Brain pericyte (primary cell): ENCODE measurements around the gene PTBP1.

Experiments used
- DNase-seq: peaks from one replicate; pipeline ENCODE4 v3.0.0-alpha.2; 2012; ENCODE audit warnings: low read depth, low spot score

The PTBP1 gene

DNA sequence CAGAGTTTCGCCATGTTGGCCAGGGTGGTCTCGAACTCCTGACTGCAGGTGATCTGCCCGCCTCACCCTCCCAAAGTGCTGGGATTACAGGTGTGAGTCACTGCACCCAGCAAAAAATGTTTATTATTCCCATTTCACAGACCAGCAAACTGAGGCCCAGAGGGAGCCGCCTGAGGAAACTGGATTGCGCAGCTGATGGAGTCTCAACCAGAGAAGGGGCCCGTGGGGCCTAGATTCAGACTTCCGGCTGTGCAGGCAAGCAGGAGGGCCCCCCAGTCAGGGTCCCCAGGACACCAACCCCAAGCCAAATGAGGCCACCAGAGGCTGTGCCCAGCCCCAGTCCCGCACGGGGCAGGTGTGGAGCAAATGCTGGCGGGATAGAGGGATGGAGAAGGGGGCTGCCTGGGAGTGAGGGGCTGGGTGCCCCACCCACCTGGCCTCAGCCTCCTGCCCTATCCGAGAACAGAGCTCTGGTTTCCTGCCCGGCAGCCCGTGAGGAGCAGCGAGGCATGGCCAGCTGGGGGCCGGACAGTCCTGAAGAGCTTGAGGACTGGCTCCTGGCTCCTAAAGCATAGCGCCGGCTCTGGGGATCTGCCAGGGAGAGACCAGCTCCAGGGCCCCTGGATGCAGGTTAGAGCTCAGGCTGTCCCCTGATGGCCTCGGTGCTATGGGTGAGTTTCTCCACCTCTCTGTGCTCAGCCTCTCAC is 24.4 kb upstream of the PTBP1 start:
- DNase-seq, result no peak

DNA sequence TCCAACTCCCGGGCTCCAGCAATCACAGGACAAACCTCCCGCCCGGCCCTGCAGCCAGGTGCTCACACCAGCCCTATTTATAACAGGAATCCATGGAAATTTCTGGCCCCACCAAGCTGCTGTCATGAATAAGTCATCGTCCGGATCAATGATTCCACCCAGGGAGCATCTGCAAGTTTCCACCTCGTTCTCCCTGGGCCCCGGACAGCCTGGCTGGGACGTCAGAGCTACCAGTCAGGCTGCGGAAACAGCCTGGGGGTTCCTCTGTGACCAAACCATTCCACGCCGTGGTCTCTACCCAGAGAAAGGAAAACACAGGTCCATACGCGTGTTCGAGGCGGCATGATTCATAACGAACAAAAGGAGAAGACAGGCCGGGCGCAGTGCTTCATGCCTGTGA is 20.7 kb upstream of the PTBP1 start:
- DNase-seq, result no peak

DNA sequence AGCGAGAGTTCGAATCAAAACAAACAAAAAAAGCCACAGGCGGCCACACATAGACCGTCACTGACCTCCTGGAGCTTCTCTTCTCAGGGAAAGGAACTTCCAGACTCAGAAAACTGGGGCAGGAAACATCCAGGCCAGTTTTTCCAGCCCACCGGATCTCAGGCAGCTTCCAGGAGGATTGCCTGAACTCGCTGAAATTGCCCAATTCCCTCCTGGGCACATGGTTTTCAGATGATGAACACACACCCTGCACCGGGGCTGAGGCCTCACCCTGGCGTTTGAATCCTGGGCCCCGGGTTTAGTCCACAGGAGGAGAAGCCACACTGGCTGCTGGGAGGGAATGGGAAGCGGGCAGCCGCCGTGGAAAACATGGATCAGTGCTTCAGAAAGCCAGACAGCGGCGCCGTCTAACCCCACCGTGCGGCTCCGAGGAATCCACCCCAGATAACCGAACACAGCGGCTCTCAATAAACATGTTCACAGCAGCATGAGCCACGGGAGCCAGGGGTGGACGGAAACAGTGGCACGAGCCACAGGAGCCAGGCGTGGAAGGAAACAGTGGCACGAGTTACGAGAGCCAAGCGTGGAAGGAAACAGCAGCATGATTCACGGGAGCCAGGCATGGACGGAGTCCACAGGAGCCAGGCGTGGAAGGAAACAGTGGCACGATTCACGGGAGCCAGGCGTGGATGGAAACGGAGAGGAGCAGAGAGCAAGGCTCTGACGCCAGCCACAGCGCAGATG is 18.2 kb upstream of the PTBP1 start:
- DNase-seq, result peak; percentile 90

GRCh38 chr19:780935-781334 is 16.3 kb upstream of the PTBP1 start:
- no peak for DNase-seq

DNA sequence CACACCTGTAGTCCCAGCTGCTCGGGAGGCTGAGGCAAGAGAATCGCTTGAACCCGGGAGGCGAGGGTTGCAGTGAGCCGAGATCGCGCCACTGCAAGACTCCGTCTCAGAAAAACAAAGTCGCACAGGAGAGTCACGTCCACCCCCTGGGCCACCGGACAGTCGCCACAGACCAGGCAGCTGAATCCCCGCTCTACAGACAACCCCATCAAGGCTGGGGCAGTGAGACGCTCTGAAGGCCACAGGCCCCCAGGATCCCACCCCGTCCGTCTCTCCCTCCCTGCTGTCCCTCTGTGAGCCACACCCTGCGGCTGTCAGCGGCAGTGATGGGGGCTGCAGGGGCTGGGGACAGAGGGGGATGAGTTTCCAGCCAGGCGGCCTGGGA is 15.5 kb upstream of the PTBP1 start:
- DNase-seq, result no peak

GRCh38 chr19:782185-782877 is 14.9 kb upstream of the PTBP1 start:
- no peak for DNase-seq

DNA sequence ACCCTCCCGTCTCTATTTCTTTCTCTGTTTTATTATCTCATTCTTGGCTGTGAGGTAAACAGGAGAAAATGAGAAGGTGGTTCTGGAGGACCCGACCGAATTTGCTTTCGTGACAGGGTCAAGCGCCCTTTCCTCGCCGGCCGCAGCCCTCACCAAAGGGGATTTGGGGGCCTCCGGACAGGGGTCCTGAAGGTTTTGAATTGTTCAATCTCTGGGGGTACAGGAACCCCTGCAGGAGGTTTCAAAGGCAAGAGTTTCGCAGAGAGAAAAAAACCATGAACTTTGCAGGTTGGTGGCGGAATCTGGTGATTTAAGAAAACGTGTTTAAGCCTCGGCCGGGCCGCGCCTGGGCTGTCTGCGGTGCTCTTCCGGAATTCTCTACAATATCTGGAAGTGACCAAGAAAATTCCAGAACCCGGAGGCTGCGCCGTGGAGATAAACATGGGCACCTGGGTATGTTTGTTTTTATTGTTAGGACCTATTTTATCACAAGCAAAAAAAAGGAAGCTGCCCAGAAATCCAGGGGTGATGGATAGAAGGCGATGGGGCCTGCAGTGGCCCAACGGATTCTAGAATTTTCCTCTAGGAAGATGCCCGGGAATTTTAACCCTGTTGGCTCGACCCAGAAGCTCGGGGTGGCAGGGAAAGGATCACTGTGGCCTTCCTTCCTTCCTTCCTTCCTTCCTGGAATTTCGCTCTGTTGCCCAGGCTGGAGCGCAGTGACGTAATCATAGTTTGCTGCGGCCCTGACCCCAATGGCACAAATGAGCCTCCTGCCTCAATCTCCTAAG is 14.2 kb upstream of the PTBP1 start:
- no peak for DNase-seq

DNA sequence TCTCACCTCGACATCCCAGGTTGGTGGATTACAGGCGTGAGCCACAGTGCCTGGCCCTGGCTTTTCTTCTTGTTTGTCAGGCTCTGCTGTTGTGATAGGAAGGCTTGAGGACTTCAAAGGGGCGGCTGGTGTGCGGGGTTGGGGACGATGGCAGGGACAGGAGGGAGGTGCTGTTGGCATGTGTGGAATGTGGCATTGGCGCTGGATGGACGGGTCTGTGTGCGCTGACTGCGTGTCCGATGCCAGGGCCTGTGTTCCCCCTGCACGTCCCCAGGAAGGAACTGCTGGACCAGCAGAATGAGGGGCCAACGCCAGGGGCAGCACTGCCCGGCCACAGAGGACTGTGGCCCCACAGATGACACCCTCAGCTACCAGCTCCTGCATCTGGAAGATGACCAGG is 12.7 kb upstream of the PTBP1 start:
- DNase-seq, result no peak

DNA sequence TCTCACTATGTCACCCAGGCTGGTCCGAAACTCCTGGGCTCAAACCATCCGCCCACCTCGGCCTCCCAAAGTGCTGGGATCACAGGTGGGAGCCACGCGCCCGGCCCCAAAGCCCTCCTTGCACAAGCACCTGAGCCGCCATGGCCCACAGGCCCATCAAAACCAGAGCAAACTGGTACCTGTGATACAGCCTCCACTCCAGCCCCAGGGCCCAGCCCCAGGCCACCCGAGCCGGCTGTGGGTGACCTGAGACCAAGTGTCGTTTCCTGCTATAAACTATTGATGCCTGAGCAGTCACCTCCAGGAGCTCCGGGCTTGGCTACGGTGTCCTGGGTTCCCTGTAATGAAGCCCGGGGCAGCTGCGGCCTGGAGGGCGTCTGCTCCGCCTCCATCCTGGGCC is 9.7 kb upstream of the PTBP1 start:
- DNase-seq, result no peak

DNA sequence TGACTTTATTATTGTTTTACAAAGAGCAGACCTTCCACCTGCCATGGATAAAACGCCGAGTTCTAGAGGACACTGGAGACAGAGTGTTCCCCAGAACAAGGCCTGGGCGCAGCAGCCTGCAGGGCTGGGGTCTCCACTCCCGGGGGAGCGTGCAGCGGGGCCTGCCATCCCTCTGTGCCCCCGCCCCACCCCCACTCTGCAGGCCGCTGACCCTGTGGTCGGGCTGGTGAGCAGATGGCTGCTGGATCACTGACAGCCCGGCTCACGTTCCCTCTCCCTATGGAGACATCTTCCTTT is 8.6 kb upstream of the PTBP1 start:
- no peak for DNase-seq

DNA sequence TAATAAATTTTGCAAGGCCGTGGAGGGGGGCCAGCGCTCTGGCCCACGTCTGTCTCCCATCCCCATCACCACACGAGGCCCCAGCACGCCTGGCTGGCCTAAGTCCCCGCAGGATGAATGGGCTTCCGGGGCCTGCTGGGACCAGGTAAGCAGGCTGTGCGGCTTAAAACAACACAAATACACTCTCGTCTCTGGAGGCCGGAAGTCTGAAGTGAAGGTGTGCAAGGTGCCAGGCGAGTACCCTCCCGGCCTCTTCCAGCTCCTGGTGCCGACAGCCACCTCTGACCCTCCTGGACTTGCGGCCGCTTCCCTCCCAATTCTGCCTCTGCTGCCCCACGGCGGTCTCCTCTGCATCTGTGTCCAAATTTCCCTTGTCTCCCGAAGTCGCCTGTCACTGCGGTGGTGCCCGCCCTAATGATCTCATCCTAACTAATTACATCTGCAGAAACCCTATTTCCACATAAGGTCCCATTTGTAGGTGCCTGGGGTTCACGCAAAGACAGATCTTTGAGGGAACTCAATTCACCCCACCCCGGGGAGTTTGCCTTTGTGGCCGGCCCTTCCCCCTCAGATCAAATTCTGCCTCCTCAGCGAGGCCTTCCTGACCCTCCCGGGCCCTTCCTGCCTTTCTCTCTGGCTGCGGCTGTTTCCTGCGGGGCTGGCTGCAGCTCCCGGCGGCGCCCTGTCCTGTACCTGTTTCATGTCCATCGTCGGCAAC is 8.1 kb upstream of the PTBP1 start:
- DNase-seq, result no peak

- DNase-seq, result no peak
Observed at GRCh38 chr19:789701-790060, 7.6 kb upstream of the PTBP1 start.

DNA sequence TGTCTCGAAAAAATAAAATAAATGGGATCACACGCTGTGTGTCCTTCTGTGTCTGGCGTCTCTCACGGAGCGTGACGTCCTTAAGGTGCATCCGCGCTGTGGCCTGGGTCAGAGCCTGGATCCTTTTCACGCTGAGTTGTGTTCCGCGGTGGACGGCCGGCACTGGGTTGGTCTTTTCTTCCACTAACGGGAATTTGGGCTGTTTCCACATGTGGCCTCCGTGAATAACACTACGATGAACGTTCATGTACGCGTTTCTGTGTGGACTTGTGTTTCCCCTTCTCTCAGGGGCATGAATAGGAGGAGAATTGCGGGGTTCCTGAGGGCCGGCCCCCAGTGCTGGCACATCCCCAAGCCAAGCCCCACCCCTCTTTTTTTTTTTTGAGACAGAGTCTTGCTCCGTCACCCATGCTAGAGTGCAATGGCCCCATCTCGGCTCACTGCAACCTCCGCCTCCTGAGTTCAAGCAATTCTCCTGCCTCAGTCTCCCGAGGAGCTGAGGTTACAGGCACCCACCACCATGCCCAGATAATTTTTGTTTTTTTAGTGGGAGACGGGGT is 6.2 kb upstream of the PTBP1 start:
- no peak for DNase-seq

DNA sequence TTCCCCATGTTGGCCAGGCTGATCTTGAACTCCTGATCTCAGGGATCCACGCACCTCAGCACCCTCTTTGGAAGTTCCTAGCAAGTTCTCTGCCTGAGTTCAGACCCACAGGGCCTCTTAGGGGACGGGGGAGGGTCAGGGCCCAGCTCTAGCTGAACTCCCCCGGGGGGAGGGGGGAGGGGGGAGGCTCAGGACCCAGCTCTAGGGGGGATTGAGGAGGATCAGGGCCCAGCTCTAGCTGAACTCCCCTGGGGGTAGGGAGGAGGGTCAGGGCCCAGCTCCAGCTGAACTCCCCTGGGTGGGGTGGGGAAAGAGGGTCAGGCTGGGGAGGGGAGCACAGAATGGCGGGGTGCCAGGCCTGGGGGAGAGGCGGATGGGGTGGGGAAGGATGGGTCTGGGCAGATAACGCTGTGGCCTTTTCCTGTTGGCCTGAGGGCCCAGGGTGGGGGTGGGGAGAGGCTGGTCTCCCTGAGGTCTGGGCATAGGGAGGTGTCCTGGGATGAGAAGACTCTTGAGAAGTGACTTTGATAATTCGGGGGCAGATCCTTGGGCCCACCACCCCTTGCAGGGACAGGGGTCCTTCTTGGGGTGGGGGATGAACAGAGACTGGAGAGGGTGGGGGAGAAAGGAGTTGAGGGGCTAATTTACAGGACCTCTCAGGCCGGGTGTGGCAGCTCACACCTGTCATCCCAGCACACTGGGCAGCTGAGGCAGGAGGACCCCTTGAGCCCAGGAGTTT is 5.5 kb upstream of the PTBP1 start:
- DNase-seq, result no peak

DNA sequence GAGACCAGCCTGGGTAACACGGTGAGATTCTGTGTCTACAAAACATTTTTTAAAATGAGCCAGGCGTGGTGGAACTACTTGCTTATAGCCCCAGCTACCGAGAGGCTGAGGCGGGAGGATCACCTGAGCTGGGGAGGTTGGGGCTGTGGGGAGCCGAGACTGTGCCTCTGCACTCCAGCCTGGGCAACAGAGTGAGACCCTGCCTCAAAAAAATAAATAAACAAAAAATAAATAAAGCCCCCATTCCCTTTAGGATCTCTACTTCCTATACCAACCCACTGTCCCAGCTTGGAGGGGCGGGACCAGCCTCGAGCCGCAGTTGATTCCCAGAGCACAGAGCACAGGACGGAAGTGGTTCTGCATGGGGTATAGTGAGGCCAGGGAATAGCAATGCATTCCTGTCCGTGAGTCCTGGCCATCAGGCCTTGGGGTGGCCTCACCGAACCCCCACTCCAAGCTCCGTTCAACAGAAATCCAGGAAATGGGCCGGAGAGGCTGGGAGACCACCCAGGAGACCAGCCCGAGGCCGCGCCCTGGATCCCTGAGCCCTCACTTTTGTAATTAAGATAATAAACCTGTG is 4.9 kb upstream of the PTBP1 start:
- DNase-seq, result no peak

GRCh38 chr19:793806-794205 is 3.4 kb upstream of the PTBP1 start:
- no peak for DNase-seq

- DNase-seq, result no peak
Observed at GRCh38 chr19:795073-795611, 2.1 kb upstream of the PTBP1 start.

- no peak for DNase-seq
Observed at GRCh38 chr19:795691-796581, 1.3 kb upstream of the PTBP1 start.
